ENCODE data around the gene SPPL3. TPM values are rescaled to one million over a fixed set of nuclear protein-coding genes. Genes with fewer than 3 reads are reported as not detected.

The SPPL3 gene
- total RNA-seq, 4 donors from 2014 or later, result 25.5 to 30.4 (median 29.0) TPM

- H3K27me3 ChIP-seq, result no peaks in the 10 kb centered on the region
- 100% methylated on average over 2 of the region's 2 CpGs for WGBS, 2 donors
Observed at GRCh38 chr12:120813588-120814153, 90.5 kb downstream of the SPPL3 start.

DNA sequence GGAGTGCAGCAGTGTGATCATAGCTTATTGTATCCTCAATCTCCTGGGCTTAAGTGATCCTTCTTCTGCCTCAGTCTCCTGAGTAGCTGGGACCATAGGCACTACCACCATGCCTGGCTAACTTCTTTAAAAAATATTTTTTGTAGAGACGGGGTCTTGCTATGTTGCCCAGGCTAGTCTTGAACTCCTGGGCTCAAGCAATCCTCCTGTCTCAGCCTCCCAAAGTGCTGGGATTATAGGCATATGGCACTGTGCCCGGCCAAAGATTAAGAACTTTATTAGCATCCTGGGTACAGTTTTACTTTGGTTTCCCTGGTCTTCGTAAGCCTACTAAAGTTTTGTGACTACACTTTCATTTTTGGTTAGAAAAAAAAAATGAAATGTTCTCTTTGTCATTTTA, 94.1 kb downstream of the SPPL3 start:
- no peaks in the 10 kb centered on the region for H3K27me3 ChIP-seq
- H3K36me3 ChIP-seq, result peaks cover 0 to 27% (median 0%) of the 10 kb centered on the region in 3 donors
- DNase-seq (ENCODE audit: low spot score in 2 of 2), result no peak
- H3K4me3 ChIP-seq, result no peak overlapping the region
- H3K27ac ChIP-seq, result no peak overlapping the region
- no peaks in the 10 kb centered on the region for H3K9me3 ChIP-seq
- TF ChIP-seq POLR2A (IDR thresholded peaks at IDR 0.05), result no peak
- no peak for TF ChIP-seq CTCF (IDR thresholded peaks at IDR 0.05)
- TF ChIP-seq EP300 (IDR thresholded peaks at IDR 0.05), result no peak
- H3K4me1 ChIP-seq, result peaks cover 0 to 17% (median 3%) of the 10 kb centered on the region in 4 donors
- WGBS, 2 donors, result 94 to 96% methylated on average over 3 of the region's 3 CpGs

More at GRCh38 chr12:120813588-120814153, 90.5 kb downstream of the SPPL3 start:
- Histone ChIP-seq H3K9me3 (no peaks in the 10 kb centered on the region), H3K27ac (no peak overlapping the region), H3K4me1 (peaks cover 0 to 43% (median 6%) of the 10 kb centered on the region in 4 donors), H3K4me3 (no peak overlapping the region), H3K36me3 (peaks cover 0 to 20% (median 0%) of the 10 kb centered on the region in 3 donors)
- DNase-seq (ENCODE audit: low spot score in 2 of 2), result no peak
- TF ChIP-seq EP300 (IDR thresholded peaks at IDR 0.05) (no peak), CTCF (IDR thresholded peaks at IDR 0.05) (no peak), POLR2A (IDR thresholded peaks at IDR 0.05) (no peak)

DNA sequence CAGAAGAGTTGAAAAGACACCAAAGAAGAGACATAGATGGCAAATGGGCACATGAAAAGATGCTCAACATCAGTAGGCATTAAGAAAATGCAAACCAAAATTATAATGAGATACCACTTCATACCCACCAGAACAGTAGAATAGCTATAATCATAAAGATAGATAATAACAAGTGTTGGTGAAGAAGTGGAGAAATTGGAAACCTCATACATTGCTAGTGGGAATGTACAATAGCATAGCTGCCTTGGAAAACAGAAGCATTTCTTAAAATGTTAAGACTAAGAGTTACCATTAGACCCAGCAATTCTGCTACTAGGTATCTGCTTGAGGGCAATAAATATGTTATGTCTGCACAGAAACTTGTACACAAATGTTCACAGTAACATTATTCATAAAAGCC, 99.7 kb downstream of the SPPL3 start:
- no peak for DNase-seq (ENCODE audit: low spot score in 2 of 2)
- no peak overlapping the region for H3K4me3 ChIP-seq
- no peak for TF ChIP-seq POLR2A (IDR thresholded peaks at IDR 0.05)
- no peak for TF ChIP-seq CTCF (IDR thresholded peaks at IDR 0.05)
- no peak for TF ChIP-seq EP300 (IDR thresholded peaks at IDR 0.05)
- no peaks in the 10 kb centered on the region for H3K9me3 ChIP-seq
- H3K27ac ChIP-seq, result no peak overlapping the region
- no peaks in the 10 kb centered on the region for H3K27me3 ChIP-seq
- H3K4me1 ChIP-seq, result peaks cover 0 to 14% (median 4%) of the 10 kb centered on the region in 4 donors
- peaks cover 0 to 15% (median 0%) of the 10 kb centered on the region in 3 donors for H3K36me3 ChIP-seq

DNA sequence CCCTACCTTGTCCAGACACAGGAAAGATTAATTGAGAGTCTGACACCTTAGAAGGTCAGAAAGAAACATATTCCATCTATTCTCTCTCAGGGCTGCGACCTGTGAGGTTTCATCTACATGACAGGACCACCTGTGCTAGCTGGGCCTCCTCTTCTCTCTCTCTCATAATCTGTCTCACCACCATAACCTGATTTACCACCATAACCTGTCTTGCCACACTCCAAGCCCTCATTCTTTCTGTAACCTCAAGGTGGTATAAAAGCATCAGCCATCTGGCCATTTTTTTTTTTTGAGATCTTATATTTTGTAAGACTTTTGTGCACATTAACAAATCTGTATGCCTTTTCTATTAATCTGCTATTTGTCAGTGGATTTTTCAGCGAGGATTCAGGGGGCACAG, 103.0 kb downstream of the SPPL3 start:
- DNase-seq (ENCODE audit: low spot score in 2 of 2), result no peak
- H3K4me1 ChIP-seq, result peaks cover 0 to 22% (median 9%) of the 10 kb centered on the region in 4 donors
- no peak for TF ChIP-seq POLR2A (IDR thresholded peaks at IDR 0.05)
- TF ChIP-seq EP300 (IDR thresholded peaks at IDR 0.05), result no peak
- TF ChIP-seq CTCF (IDR thresholded peaks at IDR 0.05), result no peak
- H3K27me3 ChIP-seq, result no peaks in the 10 kb centered on the region
- 83 to 91% methylated on average over 2 of the region's 2 CpGs for WGBS, 2 donors
- H3K4me3 ChIP-seq, result no peak overlapping the region
- H3K27ac ChIP-seq, result no peak overlapping the region
- H3K9me3 ChIP-seq, result peaks cover 0 to 3% (median 0%) of the 10 kb centered on the region in 4 donors
- peaks cover 0 to 9% (median 0%) of the 10 kb centered on the region in 3 donors for H3K36me3 ChIP-seq

GRCh38 chr12:120800665-120801064, 103.5 kb downstream of the SPPL3 start:
- Histone ChIP-seq H3K9me3 (peaks cover 0 to 8% (median 0%) of the 10 kb centered on the region in 4 donors), H3K4me3 (no peak overlapping the region), H3K4me1 (peaks cover 0 to 22% (median 9%) of the 10 kb centered on the region in 4 donors), H3K27me3 (no peaks in the 10 kb centered on the region), H3K36me3 (peaks cover 0 to 14% (median 0%) of the 10 kb centered on the region in 3 donors), H3K27ac (no peak overlapping the region)
- DNase-seq (ENCODE audit: low spot score in 2 of 2), result no peak
- TF ChIP-seq CTCF (IDR thresholded peaks at IDR 0.05) (no peak), EP300 (IDR thresholded peaks at IDR 0.05) (no peak)

All from tibial nerve (tissue), 4 donors.